Activated naive CD4-positive, alpha-beta T cell treated with anti-CD3 and anti-CD28 coated beads, Interleukin-2, amount 10 ng/mL, durations not matched to agents 7 days and 5 days (primary cell): ENCODE results near the gene ARID3C.

ENCODE experiments used
- CTCF ChIA-PET: fragments of 350-600 bp; sonication (Branson Sonifier 250); formaldehyde crosslinking; loops from one replicate; lab custom pipeline; 2021; ENCODE audit warnings: antibody characterized with exemption; lab: Charles Lee
- DNase-seq: peaks from one replicate; pipeline ENCODE4 v3.0.0-alpha.2; 2020
- H3K27ac Mint-ChIP-seq: one replicate; pipeline ENCODE4 v1.8.0; 2021; ENCODE audit warnings: mild to moderate bottlenecking, moderate library complexity, mixed read lengths
- H3K27me3 Mint-ChIP-seq: one replicate; pipeline ENCODE4 v1.8.0; 2021; ENCODE audit warnings: mild to moderate bottlenecking, mixed read lengths
- H3K36me3 Mint-ChIP-seq: one replicate; pipeline ENCODE4 v1.8.0; 2021; ENCODE audit warnings: mixed read lengths
- H3K4me1 Mint-ChIP-seq: one replicate; pipeline ENCODE4 v1.8.0; 2021; ENCODE audit warnings: mixed read lengths
- H3K4me3 Mint-ChIP-seq: one replicate; pipeline ENCODE4 v1.8.0; 2021; ENCODE audit warnings: mild to moderate bottlenecking, moderate library complexity, mixed read lengths
- H3K9me3 Mint-ChIP-seq: one replicate; pipeline ENCODE4 v1.8.0; 2021; ENCODE audit warnings: mixed read lengths

Gene ARID3C

GRCh38 chr9:34591248-34591916 lies 37.5 kb downstream of the ARID3C start:
- CTCF ChIA-PET: interaction anchor here (0.7 to 3.6 kb wide), 22 partner anchors 9 to 260 kb away, joined by 3 to 26 read pairs (median 4); partner anchors contain the start of gene MYORG
- Mint-ChIP-seq H3K4me3 (peak overlapping the region; percentile 25), H3K27ac (no peak overlapping the region), H3K4me1 (peaks cover 33% of the 10 kb centered on the region), H3K27me3 (peaks cover 89% of the 10 kb centered on the region), H3K9me3 (no peaks in the 10 kb centered on the region), H3K36me3 (peaks cover 2% of the 10 kb centered on the region)
- DNase-seq: peak; percentile 82

GRCh38 chr9:34590381-34591247 lies 38.3 kb downstream of the ARID3C start:
- DNase-seq: peak; percentile 32
- Mint-ChIP-seq H3K27me3 (peaks cover 92% of the 10 kb centered on the region), H3K27ac (no peak overlapping the region), H3K4me1 (peaks cover 33% of the 10 kb centered on the region), H3K9me3 (no peaks in the 10 kb centered on the region), H3K4me3 (peak overlapping the region; percentile 61), H3K36me3 (peaks cover 2% of the 10 kb centered on the region)
- CTCF ChIA-PET: interaction anchor here (0.7 to 3.6 kb wide), 16 partner anchors 8 to 259 kb away, joined by 3 to 26 read pairs (median 5); no protein-coding TSS in a partner anchor

- Mint-ChIP-seq H3K4me3 (peak within 1 kb of the TSS; percentile 61), H3K36me3 (peaks cover 2% of the 10 kb centered on the region), H3K9me3 (no peaks in the 10 kb centered on the region), H3K27me3 (peaks cover 100% of the 10 kb centered on the region), H3K4me1 (peaks cover 33% of the 10 kb centered on the region), H3K27ac (peak within 1 kb of the TSS; percentile 62)
- DNase-seq: peak; percentile 46
- CTCF ChIA-PET: no interaction called here
These were observed 39.1 kb downstream of the ARID3C start, which contains the start of gene CNTFR for GRCh38 chr9:34589636-34590380. Gene CNTFR (minus strand): TSS chr9:34589724. CDS start chr9:34568981, 20,743 bp downstream.

- DNase-seq: no peak
- Mint-ChIP-seq H3K4me3 (peak overlapping the region; percentile 59), H3K9me3 (no peaks in the 10 kb centered on the region), H3K4me1 (peaks cover 33% of the 10 kb centered on the region), H3K27ac (peak overlapping the region; percentile 62), H3K27me3 (peaks cover 100% of the 10 kb centered on the region), H3K36me3 (peaks cover 2% of the 10 kb centered on the region)
- CTCF ChIA-PET: interaction anchor here (1.8 to 2.0 kb wide), 2 partner anchors 42 to 86 kb away, joined by 6 to 10 read pairs; no protein-coding TSS in a partner anchor
These were observed 39.9 kb downstream of the ARID3C start for GRCh38 chr9:34588671-34589635.

- Mint-ChIP-seq H3K9me3 (no peaks in the 10 kb centered on the region), H3K4me1 (peaks cover 25% of the 10 kb centered on the region), H3K27me3 (peaks cover 97% of the 10 kb centered on the region), H3K27ac (no peak overlapping the region), H3K36me3 (peaks cover 2% of the 10 kb centered on the region), H3K4me3 (no peak overlapping the region)
- no peak for DNase-seq
- CTCF ChIA-PET: interaction anchor here (0.7 to 2.0 kb wide), 5 partner anchors 17 to 84 kb away, joined by 3 to 10 read pairs (median 4); no protein-coding TSS in a partner anchor
These were observed 41.6 kb downstream of the ARID3C start for GRCh38 chr9:34587271-34587670.

- Mint-ChIP-seq H3K9me3 (no peaks in the 10 kb centered on the region), H3K27ac (no peak overlapping the region), H3K4me1 (peaks cover 21% of the 10 kb centered on the region), H3K36me3 (peaks cover 2% of the 10 kb centered on the region), H3K4me3 (no peak overlapping the region), H3K27me3 (peaks cover 88% of the 10 kb centered on the region)
- CTCF ChIA-PET: interaction anchor here (1.3 to 1.7 kb wide), 2 partner anchors 17 to 182 kb away, joined by 4 to 7 read pairs; no protein-coding TSS in a partner anchor
- no peak for DNase-seq
These were observed 42.8 kb downstream of the ARID3C start for GRCh38 chr9:34585946-34586669.

GRCh38 chr9:34584970-34585369 lies 43.9 kb downstream of the ARID3C start:
- Mint-ChIP-seq H3K27ac (no peak overlapping the region), H3K4me3 (no peak overlapping the region), H3K27me3 (peaks cover 88% of the 10 kb centered on the region), H3K36me3 (peaks cover 1% of the 10 kb centered on the region), H3K4me1 (peaks cover 10% of the 10 kb centered on the region), H3K9me3 (no peaks in the 10 kb centered on the region)
- no peak for DNase-seq
- CTCF ChIA-PET: interaction anchor here (0.9 to 1.7 kb wide), 2 partner anchors 16 to 18 kb away, joined by 3 to 7 read pairs; no protein-coding TSS in a partner anchor

- H3K27ac Mint-ChIP-seq: no peak overlapping the region
- H3K36me3 Mint-ChIP-seq: no peaks in the 10 kb centered on the region
- H3K4me3 Mint-ChIP-seq: no peak overlapping the region
- H3K27me3 Mint-ChIP-seq: peaks cover 88% of the 10 kb centered on the region
- H3K9me3 Mint-ChIP-seq: no peaks in the 10 kb centered on the region
- CTCF ChIA-PET: interaction anchor here (2.0 to 2.6 kb wide), 2 partner anchors 9 to 20 kb away, joined by 7 to 12 read pairs; no protein-coding TSS in a partner anchor
- no peak for DNase-seq
- no peaks in the 10 kb centered on the region for H3K4me1 Mint-ChIP-seq
These were observed 46.1 kb downstream of the ARID3C start for GRCh38 chr9:34582787-34583186.

GRCh38 chr9:34581318-34581717 lies 47.5 kb downstream of the ARID3C start:
- no peak overlapping the region for H3K27ac Mint-ChIP-seq
- CTCF ChIA-PET: interaction anchor here (2.6 kb wide), 1 partner anchor 10 kb away, joined by 12 read pairs; no protein-coding TSS in a partner anchor
- H3K4me3 Mint-ChIP-seq: no peak overlapping the region
- H3K9me3 Mint-ChIP-seq: no peaks in the 10 kb centered on the region
- no peak for DNase-seq
- H3K4me1 Mint-ChIP-seq: peaks cover 4% of the 10 kb centered on the region
- H3K27me3 Mint-ChIP-seq: peaks cover 88% of the 10 kb centered on the region
- H3K36me3 Mint-ChIP-seq: no peaks in the 10 kb centered on the region

- CTCF ChIA-PET: interaction anchor here (1.3 kb wide), 1 partner anchor 18 kb away, joined by 8 read pairs; no protein-coding TSS in a partner anchor
- H3K27me3 Mint-ChIP-seq: peaks cover 88% of the 10 kb centered on the region
- no peaks in the 10 kb centered on the region for H3K9me3 Mint-ChIP-seq
- no peak overlapping the region for H3K27ac Mint-ChIP-seq
- H3K4me1 Mint-ChIP-seq: peaks cover 4% of the 10 kb centered on the region
- no peak for DNase-seq
- no peaks in the 10 kb centered on the region for H3K36me3 Mint-ChIP-seq
- H3K4me3 Mint-ChIP-seq: no peak overlapping the region
These were observed 48.5 kb downstream of the ARID3C start for GRCh38 chr9:34580358-34580757.

- DNase-seq: no peak
- Mint-ChIP-seq H3K4me1 (peaks cover 4% of the 10 kb centered on the region), H3K9me3 (no peaks in the 10 kb centered on the region), H3K27ac (no peak overlapping the region), H3K27me3 (peaks cover 88% of the 10 kb centered on the region), H3K36me3 (no peaks in the 10 kb centered on the region), H3K4me3 (no peak overlapping the region)
- CTCF ChIA-PET: interaction anchor here (0.8 to 1.3 kb wide), 3 partner anchors 17 to 176 kb away, joined by 3 to 8 read pairs (median 3); no protein-coding TSS in a partner anchor
These were observed 49.1 kb downstream of the ARID3C start for GRCh38 chr9:34579808-34580163.
